Measurements from ENCODE around the gene PRUNE2. TPM values are rescaled to one million over a fixed set of nuclear protein-coding genes. Genes with fewer than 3 reads are reported as not detected.

PRUNE2 gene
- total RNA-seq, 1 donor from 2014 or later: 8.7 TPM

- H3K79me2 ChIP-seq (ENCODE audit: insufficient read depth, low read length): no peaks in the 10 kb centered on the region
- no peak for FAIRE-seq
- no peaks in the 10 kb centered on the region for H4K20me1 ChIP-seq (ENCODE audit: insufficient read depth, low read length)
These were observed 314.5 kb downstream of the PRUNE2 start for GRCh38 chr9:76591256-76591950.

GRCh38 chr9:76588316-76588715, 317.6 kb downstream of the PRUNE2 start:
- peaks cover 19% of the 10 kb centered on the region for H3K27me3 Mint-ChIP-seq (ENCODE audit: low read depth, unreplicated experiment)
- Histone ChIP-seq H3K79me2 (ENCODE audit: insufficient read depth, low read length) (no peaks in the 10 kb centered on the region), H3K27me3 (ENCODE audit: insufficient read depth, low read length) (no peaks in the 10 kb centered on the region), H3K36me3 (ENCODE audit: insufficient read depth, low read length) (no peaks in the 10 kb centered on the region), H3K4me3 (ENCODE audit: insufficient read depth, low read depth, low read length) (no peak overlapping the region), H3K9ac (ENCODE audit: low read length) (no peak overlapping the region), H3K4me1 (ENCODE audit: insufficient read depth, low read length) (peaks cover 6% of the 10 kb centered on the region), H4K20me1 (ENCODE audit: insufficient read depth, low read length) (no peaks in the 10 kb centered on the region), H3K27ac (ENCODE audit: low read depth, low read length) (no peak overlapping the region), H3K9me3 (ENCODE audit: insufficient read depth, low read depth, low read length) (no peaks in the 10 kb centered on the region), H2AFZ (ENCODE audit: low read depth, low read length) (no peak overlapping the region), H3K4me2 (ENCODE audit: low read length) (no peak overlapping the region)
- no peak for DNase-seq (ENCODE audit: low read depth)
- H3K36me3 Mint-ChIP-seq (ENCODE audit: low read depth, unreplicated experiment): no peaks in the 10 kb centered on the region
- TF ChIP-seq EZH2 (IDR thresholded peaks at IDR 0.05; ENCODE audit: insufficient read depth, low read length) (no peak), CTCF (IDR thresholded peaks at IDR 0.05; ENCODE audit: insufficient read depth, low read depth, low read length) (no peak)
- H3K27ac Mint-ChIP-seq (ENCODE audit: unreplicated experiment): no peak overlapping the region
- H3K4me3 Mint-ChIP-seq (ENCODE audit: unreplicated experiment): no peak overlapping the region
- FAIRE-seq: no peak
- peaks cover 11% of the 10 kb centered on the region for H3K4me1 Mint-ChIP-seq (ENCODE audit: low read depth, unreplicated experiment)
- no peaks in the 10 kb centered on the region for H3K9me3 Mint-ChIP-seq (ENCODE audit: unreplicated experiment)

More at GRCh38 chr9:76591256-76591950, 314.5 kb downstream of the PRUNE2 start:
- Histone ChIP-seq H3K4me1 (ENCODE audit: insufficient read depth, low read length) (peaks cover 8% of the 10 kb centered on the region), H3K4me3 (ENCODE audit: insufficient read depth, low read depth, low read length) (no peak overlapping the region), H3K36me3 (ENCODE audit: insufficient read depth, low read length) (no peaks in the 10 kb centered on the region), H3K4me2 (ENCODE audit: low read length) (no peak overlapping the region), H3K9me3 (ENCODE audit: insufficient read depth, low read depth, low read length) (no peaks in the 10 kb centered on the region), H3K27me3 (ENCODE audit: insufficient read depth, low read length) (no peaks in the 10 kb centered on the region), H3K9ac (ENCODE audit: low read length) (no peak overlapping the region), H2AFZ (ENCODE audit: low read depth, low read length) (no peak overlapping the region), H3K27ac (ENCODE audit: low read depth, low read length) (no peak overlapping the region)
- TF ChIP-seq CTCF (IDR thresholded peaks at IDR 0.05; ENCODE audit: insufficient read depth, low read depth, low read length): no peak
- no peak for TF ChIP-seq EZH2 (IDR thresholded peaks at IDR 0.05; ENCODE audit: insufficient read depth, low read length)
- peak; percentile 41 for DNase-seq (ENCODE audit: low read depth)
- Mint-ChIP-seq H3K36me3 (ENCODE audit: low read depth, unreplicated experiment) (no peaks in the 10 kb centered on the region), H3K27ac (ENCODE audit: unreplicated experiment) (no peak overlapping the region), H3K4me3 (ENCODE audit: unreplicated experiment) (no peak overlapping the region), H3K9me3 (ENCODE audit: unreplicated experiment) (no peaks in the 10 kb centered on the region), H3K27me3 (ENCODE audit: low read depth, unreplicated experiment) (peaks cover 17% of the 10 kb centered on the region), H3K4me1 (ENCODE audit: low read depth, unreplicated experiment) (peaks cover 17% of the 10 kb centered on the region)
